ENCODE measurements around the gene SULT1E1.

SULT1E1 gene

GRCh38 chr4:69860052-69860451 is at the start of gene SULT1E1:
Gene SULT1E1 (minus strand): TSS chr4:69860145. CDS start chr4:69857644, 2,501 bp downstream.
- in situ Hi-C loops (cut with HindIII; ENCODE audit: low sequenced_read_pairs), result no loop called here

DNA sequence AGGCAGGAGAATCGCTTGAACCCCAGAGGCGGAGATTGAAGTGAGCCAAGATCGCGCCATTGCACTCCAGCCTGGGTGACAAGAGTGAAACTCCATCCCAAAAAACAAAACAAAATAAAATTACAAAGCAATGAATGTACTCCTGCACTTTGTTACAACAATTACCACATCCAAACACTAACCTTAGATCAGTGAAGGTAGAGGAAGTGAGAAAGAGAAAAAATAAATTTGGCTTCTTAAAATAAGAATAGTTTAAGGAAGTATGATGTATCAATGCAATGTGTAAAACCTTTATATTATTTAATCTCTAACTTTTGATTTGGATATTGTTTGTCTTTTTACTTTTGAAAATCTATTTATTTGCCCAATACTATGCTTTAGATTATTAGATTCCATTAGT is 49.2 kb upstream of the SULT1E1 start:
- in situ Hi-C loops (cut with HindIII; ENCODE audit: low sequenced_read_pairs), result no loop called here

- in situ Hi-C loops (cut with HindIII; ENCODE audit: low sequenced_read_pairs), result no loop called here
Observed at GRCh38 chr4:69907151-69907550, 47.2 kb upstream of the SULT1E1 start.

DNA sequence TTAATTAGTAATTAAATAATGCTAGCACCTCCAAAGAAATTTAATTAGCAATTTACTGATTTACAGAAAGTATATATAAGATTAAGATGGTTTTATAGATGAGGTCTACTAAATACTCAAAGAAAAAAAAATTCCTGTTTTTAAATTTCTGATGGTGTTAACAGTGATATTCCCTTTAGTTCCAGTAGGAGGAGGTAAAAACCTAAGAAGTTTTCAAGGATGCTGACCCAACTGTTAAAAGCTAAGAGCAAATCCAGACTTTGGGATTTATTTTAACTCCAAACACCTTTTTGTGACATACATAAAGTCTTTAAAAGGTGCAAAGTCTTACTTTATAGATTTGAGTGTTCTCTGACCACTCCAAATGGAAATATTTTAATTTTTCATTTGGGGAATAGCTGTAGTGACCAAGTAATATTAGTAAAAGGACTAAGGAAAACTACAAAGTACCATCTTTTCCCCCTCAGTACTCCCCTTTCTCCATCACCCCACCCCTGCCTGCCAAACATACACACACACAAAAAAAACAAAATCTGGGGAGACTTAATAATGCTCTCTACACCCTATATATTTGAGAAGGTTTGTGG is 36.7 kb upstream of the SULT1E1 start:
- in situ Hi-C loops (cut with HindIII; ENCODE audit: low sequenced_read_pairs), result no loop called here

GRCh38 chr4:69894721-69895120 is 34.8 kb upstream of the SULT1E1 start:
- in situ Hi-C loops (cut with HindIII; ENCODE audit: low sequenced_read_pairs), result no loop called here

GRCh38 chr4:69894186-69894585 is 34.2 kb upstream of the SULT1E1 start:
- in situ Hi-C loops (cut with HindIII; ENCODE audit: low sequenced_read_pairs), result no loop called here

- in situ Hi-C loops (cut with HindIII; ENCODE audit: low sequenced_read_pairs), result no loop called here
Observed at GRCh38 chr4:69888336-69888735, 28.4 kb upstream of the SULT1E1 start.

GRCh38 chr4:69882150-69882549 is 22.2 kb upstream of the SULT1E1 start:
- in situ Hi-C loops (cut with HindIII; ENCODE audit: low sequenced_read_pairs), result no loop called here

DNA sequence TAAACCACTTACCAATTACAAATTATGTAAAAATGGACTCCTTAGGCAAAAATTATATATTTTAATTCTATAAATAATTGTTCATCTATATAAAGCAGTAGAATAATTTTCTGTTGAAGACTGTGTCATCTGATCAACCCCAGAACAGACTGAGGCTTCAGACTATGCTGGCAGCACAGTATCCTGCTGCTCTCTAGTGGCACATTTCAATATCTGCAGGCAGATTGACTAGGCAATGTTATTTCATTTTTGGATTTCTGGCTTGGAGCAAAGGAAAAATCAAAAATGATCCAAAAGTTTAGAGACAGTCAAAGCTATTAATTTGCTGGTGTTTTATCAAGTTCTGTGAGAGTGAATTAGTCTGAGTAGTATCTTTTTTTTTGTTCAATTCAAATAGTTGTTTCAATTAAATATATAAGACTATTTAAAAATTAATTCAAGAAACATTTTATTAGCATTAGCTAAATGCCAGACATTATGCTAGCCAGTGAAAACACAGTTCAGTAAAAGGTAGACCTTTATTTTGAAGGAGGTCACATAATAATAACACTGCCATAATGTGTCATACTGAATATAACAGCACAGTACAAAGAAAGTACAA is 21.3 kb upstream of the SULT1E1 start:
- in situ Hi-C loops (cut with HindIII; ENCODE audit: low sequenced_read_pairs), result no loop called here

- in situ Hi-C loops (cut with HindIII; ENCODE audit: low sequenced_read_pairs), result no loop called here
Observed at GRCh38 chr4:69878250-69878649, 18.3 kb upstream of the SULT1E1 start.

- in situ Hi-C loops (cut with HindIII; ENCODE audit: low sequenced_read_pairs), result no loop called here
Observed at GRCh38 chr4:69877453-69877852, 17.5 kb upstream of the SULT1E1 start.

- in situ Hi-C loops (cut with HindIII; ENCODE audit: low sequenced_read_pairs), result no loop called here
Observed at GRCh38 chr4:69876071-69876470, 16.1 kb upstream of the SULT1E1 start.

GRCh38 chr4:69875576-69875975 is 15.6 kb upstream of the SULT1E1 start:
- in situ Hi-C loops (cut with HindIII; ENCODE audit: low sequenced_read_pairs), result no loop called here

GRCh38 chr4:69874507-69874906 is 14.6 kb upstream of the SULT1E1 start:
- in situ Hi-C loops (cut with HindIII; ENCODE audit: low sequenced_read_pairs), result no loop called here

DNA sequence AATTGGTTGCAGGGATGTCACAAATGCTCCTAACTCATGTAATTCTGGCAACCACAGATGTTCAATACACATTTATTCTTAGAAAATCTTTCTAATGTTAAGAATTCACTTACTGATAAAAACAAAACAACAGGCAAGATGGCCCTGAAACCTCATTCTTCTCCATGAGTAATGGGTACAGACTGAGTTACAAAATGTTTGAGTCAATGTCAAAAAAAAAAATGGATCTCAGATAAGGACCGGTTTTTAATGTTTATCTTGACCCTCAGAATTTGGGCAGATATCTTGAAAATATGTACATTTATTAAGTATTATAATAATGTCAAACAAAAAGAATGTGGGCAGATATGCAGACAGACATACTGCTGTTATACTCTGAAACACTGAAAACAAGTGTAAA is 1.8 kb upstream of the SULT1E1 start:
- in situ Hi-C loops (cut with HindIII; ENCODE audit: low sequenced_read_pairs), result no loop called here

DNA sequence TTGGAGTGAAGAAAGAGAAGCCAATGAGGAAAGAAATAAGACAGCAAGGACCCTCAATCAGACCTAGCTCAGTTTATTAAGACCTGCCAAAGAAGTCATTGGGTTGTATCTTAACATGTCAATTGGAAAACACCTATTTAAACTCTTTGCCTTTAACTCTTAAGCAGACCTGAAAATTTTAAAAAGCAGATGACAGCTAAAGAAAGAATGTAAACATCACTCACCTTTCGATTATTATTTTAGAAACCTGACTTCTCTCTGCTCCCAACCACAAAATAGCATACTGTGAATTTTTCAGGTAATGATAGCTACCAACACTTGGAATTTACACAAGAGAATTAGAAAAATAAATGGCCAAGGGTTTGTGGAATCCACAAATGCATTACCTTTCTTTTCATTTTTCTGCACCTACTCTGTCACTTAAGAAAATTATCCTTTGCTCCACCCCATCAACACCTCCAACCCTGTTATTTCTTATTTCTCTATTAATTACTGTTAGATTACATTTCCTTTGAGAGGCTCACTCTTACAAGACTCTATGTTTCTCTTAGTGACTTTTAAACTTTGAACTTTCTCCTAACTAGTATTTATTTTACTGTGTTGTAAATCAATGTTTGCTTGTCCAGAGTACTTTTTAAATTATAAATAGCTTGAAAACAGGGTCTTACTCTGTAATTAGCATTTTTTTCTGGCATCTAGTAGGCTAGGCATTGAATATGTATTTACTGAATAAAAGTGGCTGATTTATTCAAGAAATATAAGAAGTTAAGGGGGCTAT is 765 bp upstream of the SULT1E1 start:
- in situ Hi-C loops (cut with HindIII; ENCODE audit: low sequenced_read_pairs), result no loop called here

DNA sequence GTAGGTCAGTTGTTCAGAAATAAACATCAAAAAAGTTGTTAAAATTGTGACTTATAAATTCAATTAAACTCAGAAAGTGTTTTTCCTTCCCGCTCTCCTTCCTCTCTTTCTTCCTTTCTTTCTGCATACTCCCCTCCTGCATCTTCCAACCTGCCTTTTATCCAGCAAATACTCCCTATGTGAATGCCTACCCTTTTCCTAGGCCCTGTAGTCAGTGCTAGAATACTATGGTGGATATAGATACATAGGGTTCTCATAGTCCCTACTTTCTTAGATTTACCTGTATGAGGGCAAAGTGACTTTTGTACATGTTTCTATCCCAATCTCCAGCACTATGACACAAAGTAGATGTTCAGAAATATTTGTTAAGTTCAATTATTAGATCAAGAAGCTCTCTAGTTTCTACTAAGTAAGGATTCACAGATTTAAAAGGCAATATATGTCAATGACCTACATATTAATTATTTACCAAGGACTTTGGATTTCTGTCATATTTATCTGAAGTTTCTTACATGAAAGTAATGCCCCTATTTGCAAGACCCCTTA is 732 bp downstream of the SULT1E1 start:
- in situ Hi-C loops (cut with HindIII; ENCODE audit: low sequenced_read_pairs), result no loop called here

DNA sequence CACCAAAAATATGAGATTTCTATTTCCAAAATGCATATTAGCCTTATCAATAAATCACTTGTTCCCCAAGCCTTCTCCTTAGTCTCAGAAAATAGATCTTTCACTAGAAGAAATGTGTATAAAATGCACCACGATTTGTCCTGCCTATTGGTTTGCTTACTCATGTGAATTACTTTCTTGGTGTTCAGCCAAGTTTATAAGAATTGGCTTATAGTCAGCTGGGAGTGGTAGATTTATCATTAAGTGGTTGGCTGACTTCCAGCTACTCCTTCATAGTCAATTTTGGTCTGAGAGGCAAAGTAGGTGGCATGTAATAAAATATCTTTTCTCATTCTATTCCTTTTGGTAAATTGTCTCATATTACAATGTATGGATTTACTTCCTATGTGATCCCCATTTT is 1.3 kb downstream of the SULT1E1 start:
- in situ Hi-C loops (cut with HindIII; ENCODE audit: low sequenced_read_pairs), result no loop called here

- in situ Hi-C loops (cut with HindIII; ENCODE audit: low sequenced_read_pairs), result no loop called here
Observed at GRCh38 chr4:69855822-69856221, 4.1 kb downstream of the SULT1E1 start.

GRCh38 chr4:69849969-69850368 is 10.0 kb downstream of the SULT1E1 start:
- in situ Hi-C loops (cut with HindIII; ENCODE audit: low sequenced_read_pairs), result no loop called here

GRCh38 chr4:69849297-69849696 is 10.6 kb downstream of the SULT1E1 start:
- in situ Hi-C loops (cut with HindIII; ENCODE audit: low sequenced_read_pairs), result no loop called here

DNA sequence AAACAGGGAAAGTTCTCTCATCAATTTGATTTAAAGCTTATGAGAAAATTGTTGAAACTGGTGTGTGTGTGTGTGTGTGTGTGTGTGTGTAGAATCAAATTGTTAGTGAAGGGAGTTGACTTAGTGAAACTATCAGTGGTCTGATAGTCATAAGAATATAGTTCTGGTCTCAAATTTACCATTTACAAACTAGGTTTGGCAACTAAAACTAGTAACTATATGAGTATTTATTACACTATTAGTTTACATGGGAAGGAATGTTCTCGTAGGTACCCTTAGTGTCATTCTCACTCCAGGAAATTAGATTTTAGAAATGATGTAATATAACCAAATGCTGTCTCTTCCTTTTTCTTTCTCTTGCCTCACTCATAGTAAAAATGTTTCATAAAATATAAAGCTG is 11.9 kb downstream of the SULT1E1 start:
- in situ Hi-C loops (cut with HindIII; ENCODE audit: low sequenced_read_pairs), result no loop called here
